ENCODE measurements around the gene CROCC2. TPM values are rescaled to one million over a fixed set of nuclear protein-coding genes. Genes with fewer than 3 reads are reported as not detected.

Gene CROCC2
- polyA plus RNA-seq, 1 of the 3 experiments (the other 2 are of a cell fraction), result not detected

DNA sequence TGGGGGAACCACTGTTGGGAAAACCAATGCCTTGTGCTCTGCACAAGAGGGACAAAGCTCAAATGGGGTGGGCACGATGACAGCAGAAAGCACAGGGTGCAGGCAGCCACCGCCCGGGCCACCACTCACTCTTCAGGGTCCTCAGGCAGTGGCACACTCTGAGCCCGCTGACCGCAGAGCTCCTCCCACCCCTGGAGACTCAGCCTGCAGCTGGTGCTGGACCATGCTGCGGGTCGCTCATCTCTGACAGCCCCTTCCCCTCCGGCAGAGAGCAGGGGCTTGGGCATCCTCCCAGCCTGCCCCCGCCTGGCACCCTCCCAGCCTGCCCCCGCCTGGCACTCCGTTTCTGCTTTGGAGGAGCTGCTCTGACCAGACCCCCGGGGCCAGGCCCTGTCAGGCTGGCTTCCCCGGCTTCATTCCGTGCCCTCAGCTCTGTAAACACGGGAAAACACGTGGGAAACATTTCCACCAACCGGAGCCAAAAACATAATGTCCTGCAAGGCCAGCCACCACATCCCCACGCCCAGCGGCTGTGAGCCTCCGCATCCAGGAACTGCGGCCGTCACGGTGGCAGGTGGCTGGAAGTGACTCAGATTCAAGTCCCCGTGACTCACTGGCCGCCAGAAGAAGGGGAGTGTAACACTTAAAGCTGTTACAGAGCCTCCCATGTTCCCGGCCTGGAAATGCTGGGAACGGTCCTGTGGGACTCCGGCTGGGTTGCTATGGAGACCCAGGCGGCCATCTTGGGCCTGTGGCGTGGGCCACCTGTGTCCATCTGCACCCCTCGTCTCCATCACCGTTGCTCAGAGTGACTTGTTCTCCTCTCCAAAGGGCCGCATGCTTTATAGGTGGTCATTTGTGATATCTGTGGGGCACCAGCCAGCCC, 85.5 kb downstream of the CROCC2 start:
- no peaks in the 10 kb centered on the region for H3K27me3 ChIP-seq (ENCODE audit: insufficient read depth)
- no peaks in the 10 kb centered on the region for H3K79me2 ChIP-seq (ENCODE audit: insufficient read depth)
- WGBS (ENCODE audit: low lambda C conversion rate), result 66% methylated on average over 20 of the region's 33 CpGs
- TF ChIP-seq TCF12 (IDR thresholded peaks at IDR 0.05) (peak; percentile 35; the same call in 1 of the 2 replicates), RFX5 (IDR thresholded peaks at IDR 0.05; ENCODE audit: low read length) (no peak), EZH2phosphoT487 (IDR thresholded peaks at IDR 0.05; ENCODE audit: borderline replicate concordance, low read depth) (no peak), FOSL2 (IDR thresholded peaks at IDR 0.05; ENCODE audit: borderline replicate concordance, low read depth) (peak; percentile 78), YY1 (IDR thresholded peaks at IDR 0.05; ENCODE audit: low read depth) (peak; percentile 73), FOXJ3 (CRISPR knock-in tag; IDR thresholded peaks at IDR 0.05) (no peak), JUND (IDR thresholded peaks at IDR 0.05) (no peak)
- TF ChIP-seq, protein P1, sequence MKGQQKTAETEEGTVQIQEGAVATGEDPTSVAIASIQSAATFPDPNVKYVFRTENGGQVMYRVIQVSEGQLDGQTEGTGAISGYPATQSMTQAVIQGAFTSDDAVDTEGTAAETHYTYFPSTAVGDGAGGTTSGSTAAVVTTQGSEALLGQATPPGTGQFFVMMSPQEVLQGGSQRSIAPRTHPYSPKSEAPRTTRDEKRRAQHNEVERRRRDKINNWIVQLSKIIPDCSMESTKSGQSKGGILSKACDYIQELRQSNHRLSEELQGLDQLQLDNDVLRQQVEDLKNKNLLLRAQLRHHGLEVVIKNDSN (IDR thresholded peaks at IDR 0.05; ENCODE audit: borderline replicate concordance, low read depth), result no peak
- TF ChIP-seq, protein P2, sequence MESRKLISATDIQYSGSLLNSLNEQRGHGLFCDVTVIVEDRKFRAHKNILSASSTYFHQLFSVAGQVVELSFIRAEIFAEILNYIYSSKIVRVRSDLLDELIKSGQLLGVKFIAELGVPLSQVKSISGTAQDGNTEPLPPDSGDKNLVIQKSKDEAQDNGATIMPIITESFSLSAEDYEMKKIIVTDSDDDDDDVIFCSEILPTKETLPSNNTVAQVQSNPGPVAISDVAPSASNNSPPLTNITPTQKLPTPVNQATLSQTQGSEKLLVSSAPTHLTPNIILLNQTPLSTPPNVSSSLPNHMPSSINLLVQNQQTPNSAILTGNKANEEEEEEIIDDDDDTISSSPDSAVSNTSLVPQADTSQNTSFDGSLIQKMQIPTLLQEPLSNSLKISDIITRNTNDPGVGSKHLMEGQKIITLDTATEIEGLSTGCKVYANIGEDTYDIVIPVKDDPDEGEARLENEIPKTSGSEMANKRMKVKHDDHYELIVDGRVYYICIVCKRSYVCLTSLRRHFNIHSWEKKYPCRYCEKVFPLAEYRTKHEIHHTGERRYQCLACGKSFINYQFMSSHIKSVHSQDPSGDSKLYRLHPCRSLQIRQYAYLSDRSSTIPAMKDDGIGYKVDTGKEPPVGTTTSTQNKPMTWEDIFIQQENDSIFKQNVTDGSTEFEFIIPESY (IDR thresholded peaks at IDR 0.05; ENCODE audit: borderline replicate concordance, low read depth), result no peak
- TF ChIP-seq, protein P3, sequence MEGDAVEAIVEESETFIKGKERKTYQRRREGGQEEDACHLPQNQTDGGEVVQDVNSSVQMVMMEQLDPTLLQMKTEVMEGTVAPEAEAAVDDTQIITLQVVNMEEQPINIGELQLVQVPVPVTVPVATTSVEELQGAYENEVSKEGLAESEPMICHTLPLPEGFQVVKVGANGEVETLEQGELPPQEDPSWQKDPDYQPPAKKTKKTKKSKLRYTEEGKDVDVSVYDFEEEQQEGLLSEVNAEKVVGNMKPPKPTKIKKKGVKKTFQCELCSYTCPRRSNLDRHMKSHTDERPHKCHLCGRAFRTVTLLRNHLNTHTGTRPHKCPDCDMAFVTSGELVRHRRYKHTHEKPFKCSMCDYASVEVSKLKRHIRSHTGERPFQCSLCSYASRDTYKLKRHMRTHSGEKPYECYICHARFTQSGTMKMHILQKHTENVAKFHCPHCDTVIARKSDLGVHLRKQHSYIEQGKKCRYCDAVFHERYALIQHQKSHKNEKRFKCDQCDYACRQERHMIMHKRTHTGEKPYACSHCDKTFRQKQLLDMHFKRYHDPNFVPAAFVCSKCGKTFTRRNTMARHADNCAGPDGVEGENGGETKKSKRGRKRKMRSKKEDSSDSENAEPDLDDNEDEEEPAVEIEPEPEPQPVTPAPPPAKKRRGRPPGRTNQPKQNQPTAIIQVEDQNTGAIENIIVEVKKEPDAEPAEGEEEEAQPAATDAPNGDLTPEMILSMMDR (IDR thresholded peaks at IDR 0.05), result no peak
- POLR2A ChIA-PET, result no interaction called here
- no peak for DNase-seq
- no peak overlapping the region for H3K9ac ChIP-seq
- H3K4me2 ChIP-seq, result 0 out of 2 replicates have a peak overlapping the region, but pooled peaks have one; percentile 10
- peaks cover 0 to 5% of the 10 kb centered on the region in 2 experiments; a peak in 2 of 4 replicates for H3K4me1 ChIP-seq (ENCODE audit: control insufficient read depth in 1 of 2, insufficient read depth in 2 of 2, low read depth in 1 of 2, low read length in 1 of 2)
- H2AFZ ChIP-seq (ENCODE audit: low read depth), result no peak overlapping the region
- H3K9me3 ChIP-seq, result no peaks in the 10 kb centered on the region
- H3K36me3 ChIP-seq (replicated peaks in 1 of 2; ENCODE audit: control insufficient read depth in 1 of 2, insufficient read depth in 2 of 2, low read length in 1 of 2), result no peaks in the 10 kb centered on the region
- no peaks in the 10 kb centered on the region for H3F3A ChIP-seq (replicated peaks; ENCODE audit: insufficient read depth)
- H3K27ac ChIP-seq (ENCODE audit: low read depth in 2 of 2, low read length in 1 of 2), result no peak overlapping the region
- no peak overlapping the region for H3K4me3 ChIP-seq (ENCODE audit: low read depth in 2 of 2, low read length in 1 of 2)
- H4K20me1 ChIP-seq (ENCODE audit: insufficient read depth), result no peaks in the 10 kb centered on the region
- no peaks in the 10 kb centered on the region for H3K9me2 ChIP-seq
- CTCF ChIA-PET, result interaction anchor here (0.9 to 1.6 kb wide), 4 partner anchors 8 to 78 kb away, joined by 3 to 5 read pairs (median 4); no protein-coding TSS in a partner anchor
